NCI-H2227 (cell line): ENCODE measurements around the gene LRRC3.
"Not testable (repeated sequence)": the region's sequence is repeated elsewhere in the genome, so short reads cannot be mapped to it uniquely, and the experiment has no call there.

Source experiments
- DNase-seq: peaks from one replicate; lab custom pipeline; 2025; ENCODE audit not compliant: unreplicated experiment; lab: John Stamatoyannopoulos, UW

The LRRC3 gene

GRCh38 chr21:44454747-44455523, at the start of gene LRRC3:
Gene LRRC3 (plus strand): TSS chr21:44455510. CDS start chr21:44456645, 1,135 bp downstream.
- peak; percentile 94 for DNase-seq

DNA sequence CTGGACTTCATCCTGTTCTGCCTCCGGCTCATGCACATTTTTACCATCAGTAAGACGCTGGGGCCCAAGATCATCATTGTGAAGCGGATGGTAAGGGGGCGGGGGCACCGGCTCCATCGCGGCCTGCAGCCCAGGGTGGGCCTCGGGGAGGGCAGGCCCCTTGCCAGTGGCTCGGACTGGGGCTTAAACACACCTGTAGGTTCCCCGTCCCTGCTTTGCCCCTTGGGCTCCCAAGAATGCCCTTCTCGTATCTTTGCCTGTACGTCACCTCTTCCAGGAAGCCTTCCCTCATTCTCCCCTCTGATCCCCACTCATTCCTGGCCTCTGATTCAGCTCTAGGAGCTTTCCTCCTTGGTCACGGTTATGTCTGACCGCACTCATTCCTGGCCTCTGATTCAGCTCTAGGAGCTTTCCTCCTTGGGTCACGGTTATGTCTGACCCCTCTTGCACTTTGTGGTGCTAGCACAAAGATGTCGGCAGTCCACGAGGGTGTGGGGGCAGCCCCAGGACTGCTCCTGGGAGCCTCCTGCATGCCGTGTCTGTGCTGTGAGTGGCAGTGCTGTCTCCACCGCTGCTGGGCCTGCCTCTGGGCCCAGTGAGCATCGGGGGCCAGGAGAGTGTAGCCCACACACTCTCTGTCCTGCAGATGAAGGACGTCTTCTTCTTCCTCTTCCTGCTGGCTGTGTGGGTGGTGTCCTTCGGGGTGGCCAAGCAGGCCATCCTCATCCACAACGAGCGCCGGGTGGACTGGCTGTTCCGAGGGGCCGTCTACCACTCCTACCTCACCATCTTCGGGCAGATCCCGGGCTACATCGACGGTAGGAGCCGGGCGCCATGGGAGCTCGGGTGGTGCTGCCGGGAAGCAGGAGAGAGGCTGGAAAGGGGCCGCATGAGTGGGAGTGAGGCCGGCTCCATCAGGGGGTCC, 49.1 kb upstream of the LRRC3 start:
- DNase-seq: no peak

- no peak for DNase-seq
These were observed 48.4 kb upstream of the LRRC3 start for GRCh38 chr21:44406953-44407352.

GRCh38 chr21:44407493-44407892, 47.8 kb upstream of the LRRC3 start:
- DNase-seq: no peak

- DNase-seq: no peak
These were observed 47.1 kb upstream of the LRRC3 start for GRCh38 chr21:44408226-44408625.

- DNase-seq: no peak
These were observed 41.6 kb upstream of the LRRC3 start for GRCh38 chr21:44413566-44414290.

DNA sequence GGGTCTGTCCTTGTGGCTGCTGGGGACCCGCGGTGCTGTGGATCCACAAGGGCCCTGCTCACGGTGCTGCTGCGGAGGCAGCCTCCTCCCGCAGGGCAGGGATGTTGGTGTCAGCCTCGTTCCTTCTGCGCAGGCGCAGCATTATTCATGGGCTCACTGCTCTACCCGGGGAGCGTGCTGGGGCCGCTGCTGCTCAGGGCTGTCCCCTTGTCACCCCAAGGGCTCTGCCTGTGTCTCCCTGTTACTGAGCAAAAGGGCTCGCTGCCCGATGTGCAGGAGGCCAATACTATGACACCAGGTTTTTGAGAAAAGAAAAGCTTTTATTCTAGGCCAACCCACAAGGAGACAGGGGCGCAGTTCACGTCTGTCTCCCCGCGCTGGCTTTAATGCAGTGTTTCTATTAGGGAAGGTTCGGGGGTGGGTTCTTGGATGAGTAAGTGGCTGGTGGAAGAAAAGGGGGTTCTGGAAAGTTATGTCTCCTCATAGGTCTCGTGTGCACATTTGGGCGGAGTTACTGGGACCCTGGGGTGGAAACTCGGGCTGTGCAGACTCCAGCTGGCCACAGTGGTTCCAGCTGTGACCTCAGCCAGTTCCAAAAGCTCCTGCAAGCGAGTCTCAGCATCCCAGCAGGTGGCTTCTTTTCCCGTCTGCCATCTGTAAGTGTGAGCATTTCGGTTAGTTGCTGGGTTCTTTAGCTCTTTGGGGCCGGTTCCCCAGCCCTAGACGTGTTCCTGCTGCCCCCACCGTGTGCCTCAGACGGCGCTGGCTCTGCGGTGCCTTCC, 40.8 kb upstream of the LRRC3 start:
- no peak for DNase-seq

GRCh38 chr21:44415073-44416025, 40.0 kb upstream of the LRRC3 start:
- DNase-seq: no peak

DNA sequence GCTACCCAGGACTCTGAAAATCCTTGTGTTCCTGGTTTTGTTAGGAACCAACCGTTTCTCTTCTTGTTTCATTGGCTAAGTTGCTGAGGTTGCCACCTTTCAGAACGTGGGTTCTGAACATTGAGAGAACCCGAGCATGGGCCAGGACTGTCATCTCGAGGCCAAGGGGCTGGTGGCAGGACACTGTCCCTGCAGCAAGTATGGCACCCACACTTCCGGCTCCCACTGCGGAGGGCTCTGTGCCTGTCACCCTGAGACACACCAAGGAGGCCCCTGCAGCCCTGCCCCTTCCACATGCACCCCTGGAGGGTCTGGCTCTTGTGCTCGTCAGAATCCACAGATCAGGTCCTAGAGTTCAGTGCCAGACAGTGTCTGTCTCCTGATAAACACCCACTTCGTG, 39.1 kb upstream of the LRRC3 start:
- DNase-seq: no peak

DNA sequence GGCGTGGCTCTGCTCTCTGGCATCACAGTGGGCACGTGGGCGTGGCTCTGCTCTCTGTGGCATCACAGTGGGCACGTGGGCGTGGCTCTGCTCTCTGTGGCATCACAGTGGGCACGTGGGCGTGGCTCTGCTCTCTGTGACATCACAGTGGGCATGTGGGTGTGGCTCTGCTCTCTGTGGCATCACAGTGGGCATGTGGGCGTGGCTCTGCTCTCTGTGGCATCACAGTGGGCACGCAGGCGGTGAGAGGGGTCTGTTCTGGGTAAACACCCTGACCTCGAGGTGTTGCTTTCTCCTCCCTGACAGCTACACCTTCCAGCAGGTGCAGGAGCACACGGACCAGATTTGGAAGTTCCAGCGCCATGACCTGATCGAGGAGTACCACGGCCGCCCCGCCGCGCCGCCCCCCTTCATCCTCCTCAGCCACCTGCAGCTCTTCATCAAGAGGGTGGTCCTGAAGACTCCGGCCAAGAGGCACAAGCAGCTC, 37.6 kb upstream of the LRRC3 start:
- not testable (repeated sequence) for DNase-seq

GRCh38 chr21:44418108-44418875, 37.0 kb upstream of the LRRC3 start:
- DNase-seq: no peak

DNA sequence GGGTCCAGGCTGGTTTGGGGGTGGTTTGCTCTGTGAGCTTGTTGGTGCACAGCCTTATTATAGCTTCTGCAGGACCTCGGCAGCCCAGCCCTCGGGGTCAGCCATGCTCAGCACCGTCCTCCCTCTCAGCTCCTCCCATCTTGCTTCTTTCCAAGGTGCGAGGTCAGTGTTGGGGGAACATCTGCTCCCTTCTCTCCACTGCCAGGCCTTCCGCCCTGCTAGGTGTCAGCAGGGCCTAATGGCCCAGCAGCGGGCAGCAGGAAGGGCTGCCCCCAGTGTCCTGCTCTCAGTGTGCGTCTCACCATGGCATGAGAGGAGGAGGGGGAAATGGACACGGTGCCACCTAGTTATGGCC, 36.5 kb upstream of the LRRC3 start:
- DNase-seq: no peak

GRCh38 chr21:44419679-44420078, 35.6 kb upstream of the LRRC3 start:
- no peak for DNase-seq

DNA sequence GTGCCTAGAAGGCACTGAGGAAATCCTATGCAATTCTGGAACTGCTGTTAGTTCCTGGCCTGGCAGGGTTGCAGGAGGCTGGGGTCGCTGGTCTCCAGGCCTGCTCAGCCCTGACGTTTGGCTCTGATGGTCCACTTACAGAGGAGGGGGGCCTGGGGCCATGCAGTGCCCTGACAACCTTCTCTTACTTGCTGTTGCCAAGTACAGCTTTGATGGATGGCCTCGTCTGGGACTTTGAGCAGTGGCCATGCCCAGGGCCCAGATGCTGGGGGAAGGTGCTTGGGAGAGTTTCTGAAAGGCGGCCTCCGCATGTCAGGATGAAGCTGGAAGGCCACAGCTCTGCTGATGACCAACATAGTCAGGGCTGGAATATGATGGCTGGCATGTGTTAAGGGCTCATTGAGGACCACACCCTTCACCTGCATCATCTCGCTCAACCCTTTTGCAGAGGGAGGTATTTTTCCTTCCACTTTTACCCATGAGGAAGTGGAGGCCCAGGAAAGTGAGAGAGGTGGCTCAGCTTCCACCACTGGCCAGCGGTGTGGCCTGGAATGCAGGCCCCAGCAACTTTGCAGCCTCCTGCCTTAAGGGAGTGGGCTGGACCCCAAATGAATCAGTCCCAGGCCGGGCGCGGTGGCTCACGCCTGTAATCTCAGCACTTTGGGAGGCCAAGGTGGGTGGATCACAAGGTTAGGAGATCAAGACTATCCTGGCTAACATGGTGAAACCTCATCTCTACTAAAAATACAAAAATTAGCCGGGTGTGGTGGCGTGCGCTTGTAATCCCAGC, 34.7 kb upstream of the LRRC3 start:
- no peak for DNase-seq

DNA sequence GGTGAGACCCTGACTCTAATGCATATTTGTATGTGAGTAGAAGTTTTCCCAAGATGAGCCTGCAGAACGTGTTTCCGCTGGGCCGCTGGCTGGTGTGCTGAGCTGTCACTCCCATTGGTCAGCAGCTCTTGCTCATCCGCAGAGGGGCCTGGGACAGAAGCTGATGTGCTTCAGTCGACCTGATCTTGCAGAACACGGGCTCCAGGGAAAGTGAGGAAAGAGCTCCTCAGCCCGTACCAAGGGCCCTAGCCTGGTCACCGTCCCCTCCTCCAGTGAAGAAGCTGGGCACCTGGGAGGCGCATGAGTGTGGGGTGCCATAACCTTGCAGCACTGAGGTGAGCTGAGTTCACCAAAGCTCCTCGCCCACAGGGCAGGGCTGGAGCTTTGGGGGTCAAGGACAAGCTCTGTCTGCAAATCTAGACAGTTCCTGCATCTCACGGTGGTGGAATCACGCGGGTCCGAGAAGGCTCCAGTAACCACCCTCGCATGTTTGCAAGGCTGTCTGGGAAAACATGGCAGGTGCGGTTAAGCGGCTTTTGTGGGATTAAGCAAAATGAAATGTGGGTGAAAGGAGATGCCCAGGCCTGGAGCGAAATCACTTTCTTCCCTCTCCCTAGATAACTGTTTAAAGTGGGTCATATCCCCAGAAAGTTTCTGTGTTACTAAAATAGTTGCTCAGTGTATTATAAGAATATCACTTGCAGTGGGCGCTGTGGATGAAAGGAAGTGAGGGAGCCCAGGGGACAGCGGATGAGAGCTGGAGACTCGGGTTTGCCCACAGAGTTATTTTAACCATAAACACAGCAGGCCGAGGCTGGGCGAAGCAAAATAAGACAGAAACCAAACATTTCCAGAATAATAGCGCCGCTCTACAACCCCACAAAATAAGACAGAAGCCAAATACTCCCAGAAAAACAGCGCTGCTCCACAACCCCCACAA, 33.1 kb upstream of the LRRC3 start:
- no peak for DNase-seq

- no peak for DNase-seq
These were observed 31.9 kb upstream of the LRRC3 start for GRCh38 chr21:44423312-44423821.
